Stimulated activated CD4-positive, alpha-beta T cell treated with anti-CD3 and anti-CD28 coated beads, Interleukin-12 subunit alpha, Interleukin-12 subunit beta, amount 100 ng/mL, for 48 hours (primary cell): ENCODE results near the gene IRX2.

Source experiments
- DNase-seq, 3 donors: peaks; one replicate each; pipeline ENCODE4 v3.0.0-alpha.2; 2020; ENCODE audit warnings: low read depth in 2 of 3, low spot score in 1 of 3

IRX2 gene

DNA sequence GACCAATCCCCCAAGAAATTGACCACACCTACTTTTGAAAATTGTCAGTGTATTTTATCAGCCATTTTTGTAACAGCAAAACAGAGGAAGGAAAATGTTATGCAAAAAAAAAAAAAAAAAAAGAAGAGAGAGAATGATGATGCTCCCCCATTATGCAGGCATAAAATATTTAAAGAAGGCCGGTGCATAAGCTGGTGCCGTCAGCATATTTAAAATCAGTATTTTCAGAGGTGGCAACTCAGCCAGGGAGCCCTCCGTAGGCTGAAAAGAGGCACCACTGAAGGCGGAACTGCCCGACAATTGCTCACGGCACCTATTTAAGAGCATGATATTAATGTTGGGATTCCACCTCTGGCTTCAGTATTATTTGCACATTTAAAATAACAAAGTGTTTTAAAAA, 33.4 kb downstream of the IRX2 start:
- DNase-seq: no peak

GRCh38 chr5:2715856-2716255, 35.6 kb downstream of the IRX2 start:
- DNase-seq: no peak

GRCh38 chr5:2714805-2715204, 36.7 kb downstream of the IRX2 start:
- no peak for DNase-seq

DNA sequence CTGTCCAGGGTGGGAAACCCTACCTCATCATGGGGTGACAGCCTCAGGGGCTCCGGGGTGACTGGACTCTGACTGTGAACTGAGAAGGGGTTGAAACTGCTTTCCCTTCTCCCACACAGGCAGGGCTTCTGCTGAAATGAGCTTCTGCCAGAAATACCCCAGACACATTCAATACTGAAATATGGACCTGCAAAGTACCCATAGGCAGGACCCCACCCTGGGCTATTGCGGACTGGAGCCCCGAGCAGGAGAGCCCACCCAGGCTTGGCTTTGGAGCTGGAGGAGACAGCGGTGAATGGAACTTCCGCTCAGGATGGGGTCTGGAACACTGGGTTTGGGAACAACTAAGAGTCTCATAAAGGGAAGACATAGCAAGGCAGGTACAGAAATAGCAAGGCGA, 37.5 kb downstream of the IRX2 start:
- no peak for DNase-seq

DNA sequence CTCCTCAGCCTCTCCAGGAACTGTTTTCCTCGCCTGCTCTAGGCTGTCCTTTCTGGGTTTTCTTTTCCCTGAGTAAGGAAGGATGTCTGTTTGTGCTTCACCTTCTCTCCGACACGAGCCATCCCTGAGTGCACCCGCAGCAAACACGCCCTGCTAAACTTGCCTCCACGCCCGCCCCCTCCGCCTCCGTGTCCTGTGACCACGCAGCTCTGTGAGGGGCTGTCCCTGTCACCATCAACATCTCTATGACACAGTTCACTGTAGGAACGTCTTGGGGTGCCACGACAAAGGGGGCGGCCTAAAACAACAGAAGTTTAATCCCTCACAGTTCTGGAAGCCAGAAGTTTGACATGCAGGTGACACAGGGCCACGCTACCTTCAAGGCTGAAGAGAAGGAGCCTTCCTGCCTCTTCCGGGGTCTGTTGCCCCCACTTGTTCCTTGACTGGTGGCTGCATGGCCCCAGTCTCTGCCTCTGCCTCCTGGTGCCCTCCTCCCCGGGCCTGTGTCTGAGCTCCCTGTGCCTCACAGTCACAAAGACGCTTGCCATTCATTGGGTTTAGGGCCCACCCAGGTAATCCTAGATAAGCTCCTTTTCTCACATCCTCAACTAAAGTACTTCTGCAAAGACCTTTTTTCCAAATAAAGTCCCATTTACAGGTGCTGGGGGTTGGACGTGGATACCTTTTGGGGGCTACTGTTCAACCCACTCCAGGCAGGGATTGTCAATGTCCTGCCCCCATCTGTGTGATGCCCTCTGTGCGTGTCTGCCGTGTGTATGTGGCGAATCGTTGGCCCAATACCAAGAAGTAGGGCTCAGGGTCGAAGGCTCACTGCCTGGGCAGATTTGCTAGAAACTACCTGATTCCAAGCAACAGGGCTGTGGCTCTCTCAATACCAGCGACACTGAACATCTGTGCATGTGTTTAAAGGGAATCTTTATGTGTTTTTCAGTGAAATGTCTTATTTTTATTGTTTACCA, 39.7 kb downstream of the IRX2 start:
- no peak for DNase-seq

DNA sequence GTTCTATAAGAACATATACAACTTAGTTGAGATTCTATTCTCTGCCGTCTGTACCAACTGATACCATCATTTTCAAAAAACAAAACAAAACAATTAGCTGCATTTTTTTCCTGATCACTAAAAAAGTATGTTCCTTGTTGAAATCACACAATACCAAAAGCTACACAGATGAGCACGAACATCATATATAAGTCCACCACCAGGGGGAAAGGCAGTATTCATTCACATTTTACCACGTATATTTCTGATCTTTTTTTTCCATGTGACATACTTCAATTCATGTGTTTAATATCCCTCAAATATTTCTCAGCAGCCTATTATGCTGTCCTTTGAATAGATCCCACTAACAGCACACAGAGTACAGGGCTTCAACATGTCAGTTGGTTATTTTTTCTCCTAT, 40.6 kb downstream of the IRX2 start:
- DNase-seq: no peak

- DNase-seq: no peak
Measured at GRCh38 chr5:2709976-2710689, 41.3 kb downstream of the IRX2 start.

DNA sequence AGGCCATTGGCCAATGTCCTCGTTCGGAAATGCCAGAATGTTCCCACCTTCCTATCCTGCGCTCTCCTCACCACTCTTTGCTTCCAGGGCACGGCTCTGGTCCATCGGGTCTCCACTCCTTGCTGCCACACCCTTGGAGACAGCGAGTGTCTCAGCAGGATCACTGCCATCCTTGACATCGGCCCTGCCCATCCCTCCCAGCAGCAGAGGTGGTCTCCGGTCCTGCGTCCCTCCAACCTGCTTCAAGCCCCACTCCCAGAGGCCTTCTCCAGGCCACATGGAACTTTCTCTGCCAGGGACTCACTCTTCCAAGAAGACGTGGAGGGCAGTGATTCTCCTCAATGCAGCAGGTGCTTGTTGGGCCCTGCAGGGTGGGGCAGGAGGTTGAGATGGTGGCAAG, 42.7 kb downstream of the IRX2 start:
- no peak for DNase-seq

GRCh38 chr5:2708132-2708531, 43.3 kb downstream of the IRX2 start:
- DNase-seq: no peak

DNA sequence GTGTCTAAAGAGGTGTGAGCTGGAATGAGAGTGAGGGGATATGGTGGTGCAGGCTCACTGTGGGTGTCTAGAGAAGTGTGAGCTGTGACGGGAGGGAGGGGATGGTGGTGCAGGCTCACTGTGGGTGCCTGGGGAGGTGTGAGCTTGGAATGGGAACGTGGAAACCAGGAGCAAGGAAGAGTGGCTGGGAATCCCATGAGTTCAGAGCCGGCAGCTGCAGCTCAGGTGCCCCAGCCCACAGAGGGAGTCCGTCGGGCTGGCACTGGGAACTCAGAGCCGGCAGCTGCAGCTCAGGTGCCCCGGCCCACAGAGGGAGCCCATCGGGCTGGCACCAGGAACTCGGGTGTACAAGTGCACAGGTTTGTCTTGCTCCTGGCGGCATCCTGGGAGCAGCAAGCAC, 45.6 kb downstream of the IRX2 start:
- DNase-seq: no peak

DNA sequence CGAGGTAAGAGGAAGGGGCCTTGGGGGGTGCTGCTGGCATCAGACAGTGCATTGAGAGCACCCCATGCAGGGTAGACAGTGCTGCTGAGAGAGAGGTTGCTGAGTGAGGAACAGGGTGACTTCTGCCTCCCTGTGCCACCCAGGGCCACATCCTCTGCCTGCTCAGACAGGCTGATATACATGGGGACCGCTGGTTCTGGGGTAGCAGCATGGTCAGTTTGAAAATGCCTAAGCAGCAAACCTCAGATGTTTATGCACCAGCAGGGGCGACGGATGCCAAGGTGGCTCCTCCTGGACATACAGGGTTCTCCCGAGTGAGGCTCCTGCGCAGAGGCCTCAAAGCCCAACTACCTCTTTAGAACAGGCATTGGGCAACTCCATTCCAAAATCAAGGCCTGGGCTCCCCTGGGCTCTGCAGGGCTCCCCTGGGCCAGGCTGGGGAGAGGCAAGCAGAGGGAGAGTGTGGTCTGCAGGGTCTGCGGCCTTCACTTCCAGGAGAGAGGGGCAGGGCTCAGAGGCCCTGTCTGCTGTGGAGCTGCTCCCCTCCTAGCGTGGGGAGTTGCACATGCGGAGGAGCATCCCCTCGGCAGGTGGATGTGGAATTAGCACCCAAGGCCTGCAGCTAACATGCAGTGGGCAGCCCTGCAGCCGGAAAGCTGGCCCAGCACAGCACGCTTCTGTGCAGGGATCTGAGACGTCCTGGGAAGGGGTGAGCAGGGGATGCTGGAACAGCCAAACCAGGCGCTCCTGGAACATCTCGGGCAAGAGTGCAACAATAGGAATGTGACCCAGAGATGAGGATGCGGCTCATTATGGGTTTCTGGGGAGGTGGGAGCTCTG, 46.5 kb downstream of the IRX2 start:
- no peak for DNase-seq

- no peak for DNase-seq
Measured at GRCh38 chr5:2704111-2704510, 47.4 kb downstream of the IRX2 start.

DNA sequence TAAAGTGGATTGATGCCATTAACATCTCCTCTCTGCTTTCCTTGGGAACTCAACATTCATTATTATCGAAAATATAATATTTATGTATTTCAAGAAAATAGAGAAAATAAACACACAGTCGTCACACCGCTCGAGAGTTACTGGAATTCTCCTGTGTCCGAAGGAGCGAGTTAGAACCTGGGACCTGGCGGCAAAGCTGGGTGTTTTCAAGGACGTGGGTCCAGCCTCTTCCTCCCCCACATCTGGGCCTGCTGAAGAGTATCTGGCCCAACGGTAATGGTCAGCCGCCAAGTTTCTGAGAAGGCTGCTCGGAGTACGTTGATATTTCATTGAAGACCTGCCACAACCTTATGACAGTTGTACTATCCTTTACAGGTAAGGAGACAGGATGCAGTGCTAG, 47.9 kb downstream of the IRX2 start:
- DNase-seq: no peak

DNA sequence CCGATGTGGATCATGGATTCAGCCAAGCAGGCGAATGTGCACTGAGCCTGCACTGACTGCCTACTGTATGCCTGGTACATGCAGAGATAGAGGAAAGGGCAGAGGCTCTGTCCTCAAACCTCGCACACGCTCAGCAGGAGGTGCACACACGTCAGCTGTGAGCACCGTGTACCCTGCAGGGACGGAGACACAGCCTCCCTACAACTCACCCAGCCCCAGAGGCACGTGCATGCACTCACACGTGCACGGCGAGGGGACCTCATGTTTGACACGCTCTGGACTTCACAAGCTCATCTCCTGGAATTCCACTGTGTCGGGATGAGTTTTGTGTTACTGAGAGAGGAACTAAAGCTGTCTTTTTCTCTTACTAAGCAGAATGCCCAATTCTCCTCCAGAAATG, 48.4 kb downstream of the IRX2 start:
- no peak for DNase-seq

DNA sequence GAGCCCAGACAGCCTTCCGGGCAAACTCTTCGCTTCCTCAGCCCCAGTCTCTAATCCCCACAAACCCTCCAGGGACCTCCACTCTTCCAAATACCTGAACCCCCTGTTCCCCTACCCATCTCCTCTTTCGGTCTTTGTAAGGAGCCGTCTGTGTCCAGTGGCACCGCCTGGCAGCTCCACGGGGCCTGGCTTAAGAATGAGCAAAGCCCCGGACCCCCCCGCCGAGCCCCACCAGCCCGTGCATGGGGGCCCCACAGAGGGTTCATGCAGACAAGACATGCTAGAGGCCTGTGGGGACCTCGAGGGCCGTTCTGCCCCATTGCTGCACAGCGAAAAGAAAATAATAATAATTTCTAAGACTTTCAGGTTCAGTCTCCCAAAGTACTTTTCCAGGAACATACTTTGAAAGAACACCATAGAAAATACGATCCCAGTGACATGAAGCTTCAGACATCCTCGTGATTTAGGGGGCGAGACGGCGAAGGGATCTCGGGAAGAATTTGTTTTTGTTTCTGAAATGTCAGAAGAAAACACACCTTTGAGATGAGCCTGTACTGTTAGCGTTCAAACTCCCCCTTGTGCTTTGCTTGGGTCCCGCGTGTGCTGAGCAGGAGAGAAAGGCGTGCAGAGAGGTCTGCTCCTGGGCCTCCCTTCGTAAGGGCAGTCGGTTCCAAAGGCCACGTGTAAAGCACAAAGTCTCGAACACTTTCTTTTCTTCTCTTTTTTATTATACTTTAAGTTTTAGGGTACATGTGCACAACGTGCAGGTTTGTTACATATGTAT, 49.2 kb downstream of the IRX2 start:
- no peak for DNase-seq

DNA sequence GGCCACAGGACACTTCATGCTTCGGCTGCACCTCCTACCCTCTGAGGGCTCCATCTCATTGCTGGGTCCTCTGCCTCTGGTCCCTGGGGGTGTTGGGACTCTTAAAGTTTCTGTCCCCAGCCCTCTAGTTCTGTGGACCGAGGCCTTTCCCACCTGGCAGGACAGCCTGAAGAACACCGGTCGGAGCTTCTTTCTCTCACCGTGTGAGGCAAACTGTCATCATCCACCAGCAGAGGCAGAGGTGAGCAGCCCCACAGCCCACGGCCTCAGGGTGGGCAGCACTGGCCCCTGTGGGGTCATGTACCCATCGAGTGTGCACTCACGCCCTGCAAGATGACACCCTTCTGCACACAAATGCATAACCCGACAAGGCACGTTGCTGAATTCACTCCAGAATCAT, 49.9 kb downstream of the IRX2 start:
- no peak for DNase-seq

DNA sequence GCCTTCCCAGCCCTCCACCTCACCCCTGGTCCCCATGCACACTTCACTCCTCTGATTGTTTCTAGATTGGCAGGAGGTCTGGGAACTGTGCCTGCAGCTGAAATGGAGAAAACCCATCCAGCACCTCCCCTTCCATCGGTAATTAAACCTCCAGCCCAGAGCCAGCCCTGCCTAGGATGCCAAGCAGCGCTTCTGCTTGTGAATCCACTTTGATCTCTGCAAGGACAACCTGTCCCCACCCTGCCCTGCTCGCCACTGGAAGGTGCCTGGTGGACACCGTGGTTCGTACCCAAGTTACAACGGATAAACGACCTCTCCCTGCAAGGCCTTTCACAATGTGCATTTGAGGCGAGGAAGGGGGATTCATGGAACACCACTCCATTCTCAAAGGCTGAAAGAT, 50.6 kb downstream of the IRX2 start:
- no peak for DNase-seq

DNA sequence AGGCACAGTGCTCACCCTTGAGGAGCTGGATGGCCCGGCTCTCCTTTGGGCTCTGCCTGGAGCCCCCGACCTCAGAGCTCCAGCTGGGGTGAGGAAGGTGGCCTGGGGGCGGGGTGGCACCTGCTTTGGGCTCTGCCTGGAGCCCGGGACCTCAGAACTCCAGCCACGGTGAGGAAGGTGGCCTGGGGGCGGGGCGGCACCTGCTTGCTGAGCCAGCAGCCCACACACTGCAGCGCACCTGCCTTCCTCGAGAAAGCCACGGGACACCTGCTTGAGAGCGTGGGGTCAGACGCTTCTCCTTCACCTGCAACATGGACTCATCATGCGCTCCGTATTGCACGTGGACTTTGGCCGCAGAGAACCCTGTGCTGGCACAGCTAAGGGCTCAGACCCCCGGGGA, 51.8 kb downstream of the IRX2 start:
- DNase-seq: no peak

DNA sequence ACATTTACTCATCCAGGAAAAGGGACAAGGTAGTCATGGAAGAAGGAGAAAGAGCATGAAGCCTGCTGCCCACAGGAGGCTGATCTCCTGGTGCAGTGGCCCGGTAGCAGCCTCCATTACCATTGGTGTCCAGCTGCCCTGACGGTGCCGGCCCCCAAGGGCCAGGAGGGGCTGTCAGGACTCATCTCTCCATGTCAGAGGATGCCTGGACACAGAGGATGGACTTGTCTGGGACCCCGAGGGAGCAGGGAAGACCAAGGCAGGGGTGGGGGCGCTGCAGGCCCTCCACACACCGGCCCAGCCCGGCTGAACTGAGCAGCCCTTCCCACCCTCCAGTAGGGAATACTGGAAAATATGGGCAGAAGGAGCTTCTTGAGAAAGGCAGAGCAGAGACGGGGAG, 52.2 kb downstream of the IRX2 start:
- DNase-seq: no peak

DNA sequence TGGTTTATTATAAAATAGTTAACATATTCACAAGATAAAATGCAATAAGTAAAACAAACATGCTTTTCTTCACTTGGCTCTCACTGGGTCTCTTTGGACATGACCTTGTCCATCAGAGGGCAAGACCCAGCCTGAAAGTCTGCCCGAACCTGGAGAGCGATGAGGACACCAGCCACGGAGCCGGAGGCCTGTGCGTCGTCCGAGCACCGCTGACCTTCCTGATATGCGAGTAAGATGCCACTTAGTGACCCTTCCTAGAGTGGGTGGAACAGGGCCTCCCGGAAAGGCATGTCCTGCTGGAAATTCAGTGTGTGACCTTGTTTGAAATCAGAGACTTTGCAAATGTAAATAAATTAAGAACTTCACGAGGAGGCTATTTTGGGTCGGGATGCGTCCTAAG, 52.9 kb downstream of the IRX2 start:
- no peak for DNase-seq
